GM12878 (cell line): ENCODE data around the gene GPR153. TPM values are rescaled to one million over a fixed set of nuclear protein-coding genes. Genes with fewer than 3 reads are reported as not detected.

Source experiments
- ATAC-seq: fragments of 200-7000 bp; cut with Tn5 transposase; 3 replicates; pipeline ENCODE4 v1.9.1; 2020; ENCODE audit warnings: mild to moderate bottlenecking, moderate library complexity
- BruUV-seq: library from RNA; stranded (reverse); fragments of 400-500 nt; replicated peaks from 2 replicates; lab custom pipeline; 2021; lab: Mats Ljungman, UMichigan
- CTCF ChIA-PET: fragments of 300-600 bp; sonication (Branson Sonifier 250); formaldehyde crosslinking; extraction: SDS; loops from one replicate; lab custom pipeline; 2021; ENCODE audit warnings: inconsistent platforms; lab: Yijun Ruan, JAX
- POLR2A ChIA-PET: fragments of 350-600 bp; formaldehyde crosslinking; extraction: SDS; loops from one replicate; lab custom pipeline; 2021; ENCODE audit warnings: inconsistent platforms; lab: Charles Lee
- RAD21 ChIA-PET: fragments of 300-600 bp; sonication (Branson Sonifier 250); formaldehyde crosslinking; loops from one replicate; lab custom pipeline; 2023; ENCODE audit warnings: antibody characterized with exemption; ENCODE audit not compliant: unreplicated experiment; lab: Charles Lee
- SMC1A ChIA-PET: fragments of 300-600 bp; sonication (Branson Sonifier 250); formaldehyde crosslinking; loops from one replicate; lab custom pipeline; 2023; ENCODE audit not compliant: unreplicated experiment, uncharacterized antibody; lab: Charles Lee
- DNase-seq: peaks from one replicate; pipeline ENCODE4 v3.0.0-alpha.2; 2011; ENCODE audit warnings: low read depth, low spot score
- FAIRE-seq: peaks from 3 replicates; lab custom pipeline; 2011; peaks lifted over from hg19 to GRCh38; lab: Jason Lieb, UNC
- H2AFZ ChIP-seq: 2 replicates; pipeline ENCODE4 v1.6.0; 2011; ENCODE audit warnings: low read depth, low read length, control low read depth; ENCODE audit not compliant: control insufficient read depth
- H3K27ac ChIP-seq: 2 replicates; pipeline ENCODE4 v1.5.1; 2011; ENCODE audit warnings: control low read depth; ENCODE audit not compliant: control insufficient read depth, insufficient read depth
- H3K27me3 ChIP-seq, 2 experiments: replicated peaks in 1 of 2; 2 replicates each; pipeline versions ENCODE4 v1.6.0 to v1.6.1; 2011; ENCODE audit warnings: low read length in 1 of 2; ENCODE audit not compliant: control insufficient read depth in 2 of 2, insufficient read depth in 2 of 2
- H3K36me3 ChIP-seq, 2 experiments: 2 replicates each; pipeline ENCODE4 v1.5.1; 2011; ENCODE audit warnings: low read length in 1 of 2; ENCODE audit not compliant: control insufficient read depth in 2 of 2, insufficient read depth in 2 of 2
- H3K4me1 ChIP-seq: 2 replicates; pipeline ENCODE4 v1.6.1; 2011; ENCODE audit warnings: mild to moderate bottlenecking, low read length, moderate library complexity, mixed read lengths; ENCODE audit not compliant: control insufficient read depth, insufficient read depth
- H3K4me2 ChIP-seq: 2 replicates; pipeline ENCODE4 v1.6.0; 2011; ENCODE audit warnings: control low read depth; ENCODE audit not compliant: control insufficient read depth, insufficient read depth
- H3K4me3 ChIP-seq: fragments of 200-600 bp; sonication (generic); 2 replicates; pipeline ENCODE4 v1.5.1; 2016
- H3K79me2 ChIP-seq: 2 replicates; pipeline ENCODE4 v1.6.0; 2011; ENCODE audit warnings: low read length; ENCODE audit not compliant: control insufficient read depth, insufficient read depth
- H3K9ac ChIP-seq: 2 replicates; pipeline ENCODE4 v1.8.0; 2011; ENCODE audit warnings: low read length, control low read depth, mixed read lengths; ENCODE audit not compliant: control insufficient read depth, insufficient read depth
- H3K9me3 ChIP-seq: replicated peaks from 3 replicates; pipeline ENCODE4 v1.5.1; 2011; ENCODE audit warnings: mild to moderate bottlenecking, low read length; ENCODE audit not compliant: control insufficient read depth, insufficient read depth
- H4K20me1 ChIP-seq: 2 replicates; pipeline ENCODE4 v1.6.0; 2011; ENCODE audit not compliant: control insufficient read depth, insufficient read depth
- BCL11A ChIP-seq: IDR thresholded peaks from 2 replicates; pipeline ENCODE4 v1.6.1; 2011; ENCODE audit warnings: low read depth, low read length
- CBX5 ChIP-seq: sonication (generic); IDR thresholded peaks from 2 replicates; pipeline ENCODE4 v1.6.1; 2016; ENCODE audit warnings: low read depth, moderate library complexity, mild to moderate bottlenecking, inconsistent platforms
- CHD2 ChIP-seq: IDR thresholded peaks from 2 replicates; pipeline ENCODE4 v1.6.1; 2011; ENCODE audit warnings: low read depth, low read length, improper control_type of control experiment, borderline replicate concordance
- E4F1 ChIP-seq: fragments of 450-650 bp; IDR thresholded peaks from 2 replicates; pipeline ENCODE4 v1.6.1; 2018; ENCODE audit warnings: borderline replicate concordance, mild to moderate bottlenecking; ENCODE audit not compliant: partially characterized antibody
- ESRRA ChIP-seq: IDR thresholded peaks from 2 replicates; pipeline ENCODE4 v1.6.1; 2012; ENCODE audit warnings: mild to moderate bottlenecking, low read length, improper control_type of control experiment
- ETV6 ChIP-seq, 2 experiments: fragments of 450-650 bp in 1 of 2; IDR thresholded peaks in 1 of 2; conservative IDR thresholded peaks in 1 of 2; 2 replicates each; pipeline ENCODE4 v1.6.1; 2014; ENCODE audit warnings: antibody characterized with exemption in 1 of 2, borderline replicate concordance in 1 of 2, low read depth in 1 of 2, mild to moderate bottlenecking in 1 of 2, moderate library complexity in 1 of 2
- EZH2 ChIP-seq: IDR thresholded peaks from 2 replicates; pipeline ENCODE4 v1.6.1; 2012; ENCODE audit warnings: low read depth, mild to moderate bottlenecking, control low read depth, inconsistent platforms, low read length, borderline replicate concordance; ENCODE audit not compliant: control insufficient read depth
- IKZF2 ChIP-seq, 2 experiments: fragments of 450-650 bp; IDR thresholded peaks; 2 replicates each; pipeline ENCODE4 v1.6.1; 2017; ENCODE audit warnings: mild to moderate bottlenecking in 2 of 2, moderate library complexity in 2 of 2
- IRF5 ChIP-seq: fragments of 450-650 bp; IDR thresholded peaks from 2 replicates; pipeline ENCODE4 v1.6.1; 2017; ENCODE audit warnings: borderline replicate concordance
- MTA3 ChIP-seq: IDR thresholded peaks from 2 replicates; pipeline ENCODE4 v1.6.1; 2012; ENCODE audit warnings: low read length, inconsistent platforms, borderline replicate concordance
- MYC ChIP-seq: IDR thresholded peaks from 2 replicates; pipeline ENCODE4 v1.6.1; 2011; ENCODE audit warnings: mild to moderate bottlenecking, low read length, moderate library complexity, inconsistent platforms; ENCODE audit not compliant: insufficient read depth, insufficient replicate concordance, insufficient read length, severe bottlenecking
- NKRF ChIP-seq: fragments of 450-650 bp; conservative IDR thresholded peaks from 2 replicates; pipeline ENCODE4 v1.6.1; 2017; ENCODE audit warnings: mild to moderate bottlenecking, moderate library complexity
- NR2C2 ChIP-seq: IDR thresholded peaks from 2 replicates; pipeline ENCODE4 v1.6.1; 2011; ENCODE audit warnings: borderline replicate concordance, low read depth; ENCODE audit not compliant: control insufficient read depth, insufficient read length
- SIX5 ChIP-seq: IDR thresholded peaks from 2 replicates; pipeline ENCODE4 v1.6.1; 2011; ENCODE audit warnings: mild to moderate bottlenecking, low read depth, low read length, moderate library complexity; ENCODE audit not compliant: severe bottlenecking
- SMARCA5 ChIP-seq: fragments of 450-650 bp; IDR thresholded peaks from 2 replicates; pipeline ENCODE4 v1.6.1; 2017; ENCODE audit warnings: mild to moderate bottlenecking
- SUZ12 ChIP-seq: fragments of 200-600 bp; sonication (generic); IDR thresholded peaks from one replicate; pipeline ENCODE4 v1.6.1; 2018; ENCODE audit warnings: antibody characterized with exemption, mild to moderate bottlenecking; ENCODE audit not compliant: unreplicated experiment
- ZZZ3 ChIP-seq: IDR thresholded peaks from 2 replicates; pipeline ENCODE4 v1.6.1; 2011; ENCODE audit warnings: low read depth; ENCODE audit not compliant: control insufficient read depth, insufficient read length
- WGBS: methylation state at CpG from one replicate; pipeline ENCODE4 v1.1.6; 2016; ENCODE audit warnings: low lambda C conversion rate; ENCODE audit not compliant: insufficient replicate concordance, insufficient coverage; ENCODE audit errors: missing lambda C conversion rate; 5-methylcytosine and 5-hydroxymethylcytosine counted together
- in situ Hi-C: fragments of 300-500 bp; cut with MboI; formaldehyde crosslinking; loops from 9 replicates; pipeline ENCODE4 v1.14.3; 2018; ENCODE audit warnings: mixed read lengths
- intact Hi-C: fragments of 100-400 bp; cut with micrococcal nuclease; formaldehyde crosslinking; loops from one replicate; pipeline ENCODE4 v1.14.2; 2022; ENCODE audit not compliant: unreplicated experiment
- polyA plus RNA-seq, 11 experiments: library from polyadenylated mRNA; depleted of rRNA in 4 of 11; unstranded in 6 of 11; stranded (reverse) in 5 of 11; fragments of >200 nt; fragmentation: Nextera tagmentation in 4 of 11; fragmentation: Illumina TruSeq in 1 of 11; extraction: Ambion mirVana in 4 of 11; extraction: Trizol in 1 of 11; gene quantifications; 1 replicate in 1 of 11; 2 replicates in 10 of 11; pipeline versions ENCODE4 v1.2.1 to v1.2.3, GENCODE V29; 2011 to 2016; ENCODE audit warnings: inconsistent platforms in 2 of 11, missing spikeins in 2 of 11, low read depth in 1 of 11
- total RNA-seq, 4 experiments: library from RNA; depleted of rRNA in 3 of 4; stranded (reverse); fragments of >200 nt in 3 of 4; fragmentation: Illumina TruSeq in 1 of 4; extraction: Trizol in 1 of 4; gene quantifications; 2 replicates each; pipeline versions ENCODE4 v1.2.1 to v1.2.3, GENCODE V29; 2013 to 2021

GPR153 gene
- total and polyA plus RNA-seq, 10 of the 15 experiments (the other 5 are each of a cell fraction or from before 2014, with no cell fraction given): 0.04 to 2.2 (median 0.54) TPM

DNA sequence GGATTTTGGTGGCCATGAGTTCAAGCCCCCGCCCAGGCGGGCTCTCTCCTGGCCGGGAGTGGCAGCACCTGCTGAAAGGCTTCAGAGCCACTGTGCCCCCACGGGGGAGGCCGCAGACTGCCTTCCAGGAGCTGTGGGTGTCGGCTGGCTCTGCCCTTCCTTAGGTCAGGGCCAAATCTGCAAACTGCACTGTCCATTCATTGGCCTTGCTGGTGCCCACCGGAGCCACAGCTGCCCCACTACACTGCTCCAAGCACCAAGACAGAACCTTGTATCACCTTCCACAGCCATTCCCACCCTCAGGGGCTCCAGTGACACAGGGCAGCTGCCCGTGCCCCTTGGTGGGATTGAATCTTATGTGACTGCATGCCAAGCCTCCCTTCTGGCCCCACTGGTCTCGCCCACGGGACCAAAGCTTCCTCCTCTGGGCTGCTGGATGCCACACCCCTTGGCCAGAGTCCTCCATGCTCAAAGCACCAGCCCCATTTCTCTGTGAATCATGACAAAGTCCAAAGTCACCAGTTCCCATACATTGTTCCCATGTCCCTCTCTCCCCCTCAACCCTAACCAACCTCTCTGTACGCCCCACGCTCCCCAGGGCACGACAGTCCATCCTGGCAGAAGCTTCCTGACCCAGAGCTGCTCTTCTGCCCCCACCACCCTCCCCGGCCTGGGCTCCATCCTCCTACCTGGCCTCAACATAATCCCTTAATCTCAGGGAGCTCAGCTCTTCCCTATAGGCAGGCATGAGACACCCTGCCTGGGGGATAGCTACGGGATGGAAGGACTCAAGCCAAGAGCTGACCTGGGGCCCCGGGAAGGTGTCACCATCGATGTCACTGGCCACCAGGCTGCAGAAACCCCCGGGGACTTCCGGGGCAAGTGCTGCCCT, 20.9 kb upstream of the GPR153 start:
- peaks cover 0 to 7% of the 10 kb centered on the region in 2 experiments; a peak in 2 of 4 replicates for H3K36me3 ChIP-seq
- H3K79me2 ChIP-seq: no peaks in the 10 kb centered on the region
- ChIA-PET POLR2A (no interaction called here), CTCF (interaction anchor here (1.2 kb wide), 1 partner anchor 35 kb away, joined by 3 read pairs; no protein-coding TSS in a partner anchor), RAD21 (interaction anchor here (1.0 kb wide), 1 partner anchor 35 kb away, joined by 3 read pairs; no protein-coding TSS in a partner anchor), SMC1A (no interaction called here)
- no peak overlapping the region for H3K4me2 ChIP-seq
- no peak overlapping the region for H3K9ac ChIP-seq
- no peak for ATAC-seq
- no peaks in the 10 kb centered on the region for H3K27me3 ChIP-seq
- H3K27ac ChIP-seq: no peak overlapping the region
- H4K20me1 ChIP-seq: no peaks in the 10 kb centered on the region
- no peaks in the 10 kb centered on the region for H3K4me1 ChIP-seq
- BruUV-seq: no TSS peak
- intact Hi-C loops: no loop called here
- H3K4me3 ChIP-seq: no peak overlapping the region
- no peak for FAIRE-seq
- no peak for DNase-seq
- in situ Hi-C loops: no loop called here
- no peak overlapping the region for H2AFZ ChIP-seq
- 79% methylated on average over 19 of the region's 19 CpGs for WGBS
- H3K9me3 ChIP-seq: no peaks in the 10 kb centered on the region
- TF ChIP-seq ZZZ3 (no peak), SUZ12 (no peak), MYC (no peak), MTA3 (no peak), EZH2 (no peak), CHD2 (no peak), IKZF2 (IDR thresholded peaks at IDR 0.05) (no peak), SMARCA5 (no peak), NKRF (no peak), ETV6 (conservative IDR thresholded peaks at IDR 0.05 in 1 of 2, IDR thresholded peaks at IDR 0.05 in 1 of 2; ENCODE audit: borderline replicate concordance in 1 of 2, low read depth in 1 of 2) (no peak), ESRRA (no peak), E4F1 (no peak), IRF5 (no peak), CBX5 (no peak), NR2C2 (no peak), SIX5 (no peak), BCL11A (no peak)
